ENCODE data around the gene SLC25A17. TPM values are rescaled to one million over a fixed set of nuclear protein-coding genes. Genes with fewer than 3 reads are reported as not detected.
A peak's percentile ranks its signal among the peaks of the same experiment; 100 is the strongest.
"Not testable (repeated sequence)": the region's sequence is repeated elsewhere in the genome, so short reads cannot be mapped to it uniquely, and the experiment has no call there.

Gene SLC25A17, protein sequence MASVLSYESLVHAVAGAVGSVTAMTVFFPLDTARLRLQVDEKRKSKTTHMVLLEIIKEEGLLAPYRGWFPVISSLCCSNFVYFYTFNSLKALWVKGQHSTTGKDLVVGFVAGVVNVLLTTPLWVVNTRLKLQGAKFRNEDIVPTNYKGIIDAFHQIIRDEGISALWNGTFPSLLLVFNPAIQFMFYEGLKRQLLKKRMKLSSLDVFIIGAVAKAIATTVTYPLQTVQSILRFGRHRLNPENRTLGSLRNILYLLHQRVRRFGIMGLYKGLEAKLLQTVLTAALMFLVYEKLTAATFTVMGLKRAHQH
- total RNA-seq (2014; rRNA removed; shearing (Covaris generic)), result 37.0 and 37.9 TPM in 2 replicates

DNA sequence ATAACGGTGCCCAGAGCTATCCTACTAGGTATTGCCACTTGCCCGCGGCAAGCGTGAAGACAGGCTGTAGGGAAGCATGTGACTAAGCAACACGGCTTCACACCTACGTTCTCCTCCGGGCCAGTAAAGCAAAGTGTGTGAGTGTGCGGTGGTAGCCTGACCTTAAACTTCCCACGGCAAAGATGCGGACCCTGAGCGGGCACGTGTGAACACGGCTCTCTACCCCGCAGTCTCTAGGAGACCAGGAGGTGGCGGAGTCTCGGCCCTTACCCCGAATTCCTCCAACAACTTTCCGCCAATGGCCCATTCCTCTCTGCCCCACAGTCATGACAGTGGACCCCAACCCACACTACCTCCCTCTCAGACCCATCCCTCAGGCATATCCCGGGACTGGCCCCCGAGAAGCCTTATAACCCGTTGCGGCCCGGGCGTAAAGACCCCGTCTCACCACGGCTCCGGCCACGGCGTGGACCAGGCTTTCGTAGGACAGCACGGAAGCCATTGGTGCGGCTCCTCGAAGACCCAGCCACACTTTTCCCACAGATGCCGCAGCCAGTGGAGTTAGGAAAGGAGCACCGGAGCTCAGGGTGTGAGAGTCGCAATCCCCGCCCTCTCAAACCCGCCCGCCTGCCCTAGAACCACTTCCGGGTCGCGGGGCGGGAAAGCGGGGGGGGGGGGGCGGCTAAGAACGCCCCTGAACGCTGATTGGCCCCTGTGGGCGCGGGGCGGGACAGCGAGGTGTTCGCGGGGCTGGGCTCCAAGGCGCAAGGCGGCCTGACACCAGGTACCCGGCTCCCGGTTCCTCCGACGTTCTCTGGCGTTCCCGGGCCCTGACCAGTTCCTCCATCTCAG is at the start of gene SLC25A17:
SLC25A17 (minus strand) TSS at position 600 of the 852 bp plus-strand sequence; CDS start at position 502, 98 bp downstream.
- H3K36me3 ChIP-seq, result peaks cover 9% of the 10 kb centered on the region
- no peaks in the 10 kb centered on the region for H3K27me3 ChIP-seq
- peak within 1 kb of the TSS; percentile 99 for H3K4me3 ChIP-seq
- DNase-seq, result peak; percentile 81 to 89
- no peaks in the 10 kb centered on the region for H3K9me3 ChIP-seq (replicated peaks)
- H3K27ac ChIP-seq, result peak within 1 kb of the TSS; percentile 73
- peaks cover 8% of the 10 kb centered on the region for H3K4me1 ChIP-seq

DNA sequence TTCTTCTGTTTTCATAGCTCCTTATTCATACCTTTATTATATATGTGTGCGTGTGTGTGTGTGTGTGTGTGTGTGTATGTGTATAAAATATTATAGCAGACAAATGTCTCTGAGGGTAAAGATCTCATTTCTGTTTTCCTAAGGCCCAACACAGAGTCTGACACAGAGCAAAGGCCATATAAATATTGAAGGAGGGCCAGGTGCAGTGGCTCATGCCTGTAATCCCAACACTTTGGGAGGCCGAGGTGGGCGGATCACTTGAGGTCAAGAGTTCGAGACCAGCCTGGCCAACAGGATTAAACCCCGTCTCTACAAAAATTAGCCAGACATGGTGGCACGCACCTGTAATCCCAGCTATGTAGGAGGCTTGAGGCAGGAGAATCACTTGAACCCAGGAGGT is 49.2 kb upstream of the SLC25A17 start:
- H3K4me1 ChIP-seq; H3K36me3 ChIP-seq; H3K4me3 ChIP-seq; DNase-seq; H3K27me3 ChIP-seq; H3K27ac ChIP-seq; H3K9me3 ChIP-seq (replicated peaks): not testable (repeated sequence)

DNA sequence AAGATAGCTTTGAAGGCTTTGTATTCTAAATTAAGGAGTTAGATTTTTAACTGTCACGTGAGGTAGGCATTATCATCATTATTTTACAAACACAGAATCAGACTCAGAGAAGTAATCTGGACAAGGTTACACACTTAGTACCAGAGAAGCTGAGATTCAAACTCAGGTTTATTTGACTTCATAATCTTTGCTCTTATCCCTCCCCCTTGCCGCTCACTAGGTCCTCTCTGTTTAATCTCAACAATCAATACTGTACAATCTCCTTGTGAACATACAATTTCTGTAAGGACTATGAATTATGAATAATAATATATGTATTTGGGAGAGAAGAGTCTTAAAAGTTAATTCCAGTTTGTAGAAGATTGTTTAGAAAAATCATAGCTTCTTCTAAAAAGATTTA is 48.0 kb upstream of the SLC25A17 start:
- no peaks in the 10 kb centered on the region for H3K27me3 ChIP-seq
- no peak for DNase-seq
- no peaks in the 10 kb centered on the region; the same call in none of the 2 replicates for H3K36me3 ChIP-seq
- no peaks in the 10 kb centered on the region for H3K9me3 ChIP-seq (replicated peaks)
- no peak overlapping the region for H3K4me3 ChIP-seq
- H3K27ac ChIP-seq, result no peak overlapping the region
- H3K4me1 ChIP-seq, result peaks cover 5% of the 10 kb centered on the region; the same call in 1 of the 2 replicates

DNA sequence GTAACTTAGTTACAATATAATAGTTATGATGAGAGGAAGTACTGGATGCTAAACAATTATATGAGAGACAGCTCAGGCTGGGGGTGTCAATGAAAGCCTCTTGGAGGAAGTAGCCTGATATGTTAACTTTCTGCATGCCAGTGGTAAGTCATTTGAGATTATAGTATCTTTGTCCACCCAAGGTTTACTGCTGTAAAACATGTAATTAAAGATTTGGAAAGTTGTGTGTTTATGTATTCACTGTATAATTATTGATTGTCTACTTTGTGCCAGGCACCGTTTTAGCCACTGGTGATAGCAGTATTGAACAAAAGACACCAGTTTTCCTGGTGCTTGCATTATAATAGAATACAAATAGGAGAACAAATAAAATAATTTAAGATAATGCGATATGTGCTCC is 43.4 kb upstream of the SLC25A17 start:
- no peak for DNase-seq
- Histone ChIP-seq H3K36me3 (no peaks in the 10 kb centered on the region; the same call in 1 of the 2 replicates), H3K9me3 (replicated peaks) (no peaks in the 10 kb centered on the region), H3K4me1 (peaks cover 5% of the 10 kb centered on the region; the same call in 1 of the 2 replicates), H3K27me3 (no peaks in the 10 kb centered on the region), H3K27ac (no peak overlapping the region), H3K4me3 (no peak overlapping the region)

DNA sequence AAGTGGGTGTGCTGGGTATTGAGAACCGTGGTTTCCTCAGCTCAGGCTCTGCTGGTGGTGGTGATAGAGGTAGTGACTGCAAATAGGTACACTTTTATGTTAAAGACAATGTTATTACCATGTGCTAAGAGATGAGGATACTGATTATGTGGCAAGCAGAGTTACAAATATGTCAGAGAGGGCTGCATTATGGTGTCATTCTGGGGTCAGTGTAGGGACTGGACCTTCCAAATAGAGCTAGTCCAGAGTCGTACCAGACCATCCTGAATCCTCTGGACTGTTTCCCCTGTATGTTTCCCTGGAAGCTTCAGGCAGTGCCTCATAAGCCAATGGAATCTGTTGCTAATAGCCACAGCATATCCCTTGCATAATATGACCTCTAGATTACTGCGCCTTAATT is 42.9 kb upstream of the SLC25A17 start, which contains the start of gene DNAJB7:
DNAJB7 (minus strand) TSS at position 101 of the 400 bp plus-strand sequence. CDS start 119 bp downstream, outside the sequence.
- H3K4me1 ChIP-seq, result peaks cover 5% of the 10 kb centered on the region; the same call in 1 of the 2 replicates
- DNase-seq, result no peak

DNA sequence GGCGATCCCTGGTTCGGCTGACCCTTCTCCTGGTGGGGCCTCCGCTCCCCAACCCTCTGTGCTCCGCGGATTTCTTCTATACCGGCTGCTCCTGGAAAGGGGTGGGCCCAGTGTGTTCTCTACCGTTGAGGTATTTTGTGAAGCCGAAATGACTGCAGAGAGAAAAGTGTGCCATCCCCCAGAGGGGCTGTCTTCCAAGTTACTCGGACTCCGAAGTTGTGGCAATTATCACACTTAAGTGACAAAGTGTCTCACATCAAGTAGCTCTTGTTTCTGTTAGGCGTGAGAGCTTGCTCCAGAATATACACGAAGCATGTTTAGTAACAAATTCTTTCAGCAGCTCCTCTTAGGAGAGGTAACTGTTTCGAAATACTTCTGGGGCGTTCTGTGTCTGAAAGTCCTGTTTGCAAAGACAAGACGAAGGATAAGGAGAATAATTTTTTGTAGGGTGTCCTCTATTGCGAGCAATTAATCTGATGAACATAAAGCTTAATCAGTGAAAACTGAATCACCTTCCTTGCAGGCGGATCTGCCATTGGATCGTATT is 38.2 kb upstream of the SLC25A17 start:
- no peak for DNase-seq
- peak overlapping the region; percentile 81 for H3K4me3 ChIP-seq
- no peaks in the 10 kb centered on the region for H3K27me3 ChIP-seq
- peaks cover 6% of the 10 kb centered on the region; the same call in 1 of the 2 replicates for H3K4me1 ChIP-seq
- peak overlapping the region; percentile 99 for H3K27ac ChIP-seq
- H3K9me3 ChIP-seq (replicated peaks), result no peaks in the 10 kb centered on the region
- peaks cover 5% of the 10 kb centered on the region for H3K36me3 ChIP-seq

More for the DNA sequence above, 42.9 kb upstream of the SLC25A17 start, which contains the start of gene DNAJB7:
- Histone ChIP-seq H3K4me3 (no peak within 1 kb of the TSS), H3K27ac (no peak within 1 kb of the TSS), H3K36me3 (no peaks in the 10 kb centered on the region; the same call in 1 of the 2 replicates), H3K9me3 (replicated peaks) (no peaks in the 10 kb centered on the region), H3K27me3 (no peaks in the 10 kb centered on the region)

DNA sequence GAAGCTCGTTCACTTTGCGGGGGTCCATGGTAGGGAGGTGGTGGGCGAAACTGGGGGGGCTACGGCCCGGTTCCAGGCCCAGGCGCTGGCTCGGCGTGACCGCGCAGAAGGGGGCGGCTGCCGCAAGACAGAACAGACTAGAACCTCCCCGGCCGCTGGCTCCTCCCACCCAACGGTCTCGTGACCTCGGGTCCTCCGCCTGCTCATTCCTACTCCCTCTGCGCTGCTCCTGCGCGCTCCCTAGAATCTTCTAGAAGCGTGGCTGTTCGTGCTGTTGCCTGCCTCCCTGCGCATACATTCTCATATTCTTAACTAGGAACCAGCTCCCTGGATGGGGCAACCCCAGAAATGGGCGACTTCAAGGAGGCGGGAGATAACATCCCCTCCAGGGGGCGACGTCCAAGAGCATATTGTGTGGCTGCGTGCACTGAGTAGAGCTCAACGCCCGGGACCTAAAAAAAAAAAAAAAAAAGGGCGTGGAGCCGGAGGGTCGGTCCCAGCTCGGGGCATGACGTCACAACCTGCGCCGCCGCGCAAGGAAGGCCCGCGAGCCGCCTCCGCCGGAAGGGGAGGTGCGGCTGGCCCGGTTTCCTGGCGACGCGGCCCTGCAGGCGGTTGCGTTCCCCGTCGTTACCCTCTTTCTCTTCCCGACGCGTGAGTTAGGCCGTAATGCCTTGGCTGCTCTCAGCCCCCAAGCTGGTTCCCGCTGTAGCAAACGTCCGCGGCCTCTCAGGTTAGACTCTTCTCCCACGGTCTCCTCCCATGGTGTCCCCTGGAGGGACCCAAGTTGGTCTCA is 37.6 kb upstream of the SLC25A17 start, which contains the start of the genes ST13 and XPNPEP3:
ST13 (minus strand) TSS at position 127 of the 796 bp plus-strand sequence; CDS start at position 28, 99 bp downstream.
XPNPEP3 (plus strand) TSS at position 636 of the 796 bp plus-strand sequence; CDS start at position 670, 34 bp downstream.
- H3K4me3 ChIP-seq, result peak within 1 kb of the TSS; percentile 81
- H3K9me3 ChIP-seq (replicated peaks), result no peaks in the 10 kb centered on the region
- peaks cover 5% of the 10 kb centered on the region for H3K36me3 ChIP-seq
- peak; percentile 97 for DNase-seq
- H3K27me3 ChIP-seq, result no peaks in the 10 kb centered on the region
- H3K4me1 ChIP-seq, result peaks cover 6% of the 10 kb centered on the region; the same call in 1 of the 2 replicates
- H3K27ac ChIP-seq, result peak within 1 kb of the TSS; percentile 99

DNA sequence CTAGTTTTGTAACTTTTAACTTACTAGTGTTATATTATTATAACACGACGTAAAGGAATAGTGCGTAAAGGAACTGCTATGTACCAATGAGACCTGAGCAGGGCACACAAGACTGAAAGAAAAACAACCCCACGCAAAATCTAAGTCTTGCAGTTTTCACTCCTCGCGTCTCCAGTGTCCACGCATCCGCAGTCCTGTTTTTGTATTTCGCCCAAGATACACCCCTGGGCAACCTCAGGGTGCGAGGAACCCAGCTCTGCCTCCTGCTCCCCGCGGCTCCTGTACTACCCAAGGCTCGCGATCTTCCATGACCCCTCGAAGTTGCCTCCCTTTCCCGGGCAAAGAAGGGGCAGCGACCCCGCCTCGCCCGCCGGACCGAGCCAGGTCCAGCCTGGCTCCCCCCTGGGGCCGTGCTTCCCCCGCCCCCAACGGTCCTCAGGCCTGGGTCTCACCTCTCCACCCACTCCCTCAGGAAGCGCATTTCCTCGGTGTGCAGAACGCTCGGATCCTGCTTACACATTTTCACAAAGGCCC is 36.9 kb upstream of the SLC25A17 start:
- no peaks in the 10 kb centered on the region for H3K9me3 ChIP-seq (replicated peaks)
- H3K4me1 ChIP-seq, result peaks cover 6% of the 10 kb centered on the region; the same call in 1 of the 2 replicates
- H3K4me3 ChIP-seq, result peak overlapping the region; percentile 81
- DNase-seq, result peak; percentile 35 to 49
- peaks cover 5% of the 10 kb centered on the region; the same call in 1 of the 2 replicates for H3K36me3 ChIP-seq
- peak overlapping the region; percentile 99 for H3K27ac ChIP-seq
- no peaks in the 10 kb centered on the region for H3K27me3 ChIP-seq

DNA sequence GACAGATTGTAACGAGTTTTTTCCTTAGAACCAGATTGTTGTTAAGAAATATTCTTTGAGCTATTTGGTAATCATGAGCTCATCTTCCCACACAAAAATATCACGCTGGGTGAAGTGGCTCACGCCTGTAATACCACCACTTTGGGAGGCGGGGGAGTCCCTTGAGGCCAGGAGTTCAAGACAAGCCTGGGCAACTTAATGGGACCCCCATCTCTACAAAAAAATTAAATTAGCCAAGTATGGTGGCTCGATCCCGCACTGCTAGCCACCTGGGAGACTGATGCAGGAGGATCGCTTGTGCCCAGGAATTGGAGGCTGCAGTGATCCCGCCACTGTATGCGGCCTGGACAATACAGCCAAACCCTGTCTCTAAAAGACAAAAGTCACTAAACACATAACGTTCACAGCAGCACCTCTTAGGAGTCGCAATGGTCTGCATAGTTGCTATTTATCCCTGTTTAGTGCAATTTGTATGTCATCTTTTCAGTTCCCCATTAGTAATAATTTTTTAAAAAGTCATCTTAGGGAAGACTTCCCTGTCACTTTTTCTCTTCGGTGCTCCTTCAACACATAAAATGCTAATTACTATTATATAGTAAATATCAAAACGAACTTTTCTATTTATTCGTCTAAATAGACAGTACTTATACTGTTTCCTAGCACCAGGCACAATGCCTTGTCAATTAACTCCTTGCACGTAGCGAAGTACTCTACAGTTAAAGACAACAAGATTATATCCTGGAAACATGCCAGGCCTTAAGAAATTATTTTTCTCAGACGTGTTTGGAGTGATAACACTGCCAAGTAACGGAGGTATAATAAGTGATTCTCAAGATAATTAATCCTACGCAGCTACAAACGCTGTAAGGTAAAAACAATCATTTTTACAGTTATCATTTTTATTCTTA is 36.2 kb upstream of the SLC25A17 start:
- DNase-seq, result peak in 1 of 2 experiments; percentile 5
- Histone ChIP-seq H3K27me3 (no peaks in the 10 kb centered on the region), H3K27ac (peak overlapping the region; percentile 99; the same call in 1 of the 2 replicates)

DNA sequence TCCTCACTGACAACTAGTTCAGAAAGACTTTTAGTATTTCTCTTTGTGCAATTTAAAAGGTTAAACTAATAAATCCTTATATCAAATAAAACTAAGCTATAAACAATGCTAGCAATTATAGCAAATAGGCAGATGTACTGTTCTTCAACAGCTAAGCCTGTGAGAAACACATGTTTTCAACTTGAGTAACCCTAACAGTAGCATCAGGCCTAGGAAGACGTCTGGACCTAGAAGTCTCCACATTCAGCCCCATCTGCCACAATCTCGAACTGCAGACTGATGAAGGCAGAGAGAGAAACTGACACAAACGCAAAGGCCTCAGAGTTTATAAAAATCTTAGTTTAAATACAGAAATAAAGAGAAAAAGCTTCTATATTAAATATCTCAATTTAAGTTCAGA is 34.8 kb upstream of the SLC25A17 start:
- Histone ChIP-seq H3K9me3 (replicated peaks) (no peaks in the 10 kb centered on the region), H3K36me3 (peaks cover 16% of the 10 kb centered on the region), H3K4me3 (no peak overlapping the region), H3K27me3 (no peaks in the 10 kb centered on the region), H3K4me1 (peaks cover 6% of the 10 kb centered on the region; the same call in 1 of the 2 replicates), H3K27ac (no peak overlapping the region)
- DNase-seq, result peak in 1 of 2 experiments; percentile 4

More for the DNA sequence above, 36.2 kb upstream of the SLC25A17 start:
- Histone ChIP-seq H3K9me3 (replicated peaks) (no peaks in the 10 kb centered on the region), H3K4me3 (peak overlapping the region; percentile 81), H3K4me1 (peaks cover 6% of the 10 kb centered on the region; the same call in 1 of the 2 replicates), H3K36me3 (peaks cover 5% of the 10 kb centered on the region)

DNA sequence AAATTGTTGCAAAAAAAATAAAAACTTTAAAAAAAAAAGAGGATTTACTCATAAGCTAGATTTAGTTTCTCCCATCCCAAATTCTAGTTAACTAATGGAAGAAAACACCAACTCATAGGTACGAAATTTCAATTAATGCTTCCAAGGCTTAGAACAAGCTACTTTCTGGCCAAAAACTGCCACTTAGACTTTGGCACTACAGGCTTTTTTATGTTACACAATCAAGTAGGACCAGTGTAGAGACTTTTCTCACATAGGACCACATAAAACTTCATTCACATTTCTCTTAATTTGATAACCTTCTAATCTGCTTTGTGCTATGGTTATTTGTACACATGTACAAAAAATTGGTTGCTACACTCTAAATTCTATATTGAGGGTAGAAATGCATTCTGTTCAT is 34.2 kb upstream of the SLC25A17 start:
- Histone ChIP-seq H3K36me3 (peaks cover 23% of the 10 kb centered on the region), H3K9me3 (replicated peaks) (no peaks in the 10 kb centered on the region), H3K4me3 (no peak overlapping the region), H3K4me1 (peaks cover 6% of the 10 kb centered on the region; the same call in 1 of the 2 replicates), H3K27me3 (no peaks in the 10 kb centered on the region), H3K27ac (no peak overlapping the region)
- no peak for DNase-seq

DNA sequence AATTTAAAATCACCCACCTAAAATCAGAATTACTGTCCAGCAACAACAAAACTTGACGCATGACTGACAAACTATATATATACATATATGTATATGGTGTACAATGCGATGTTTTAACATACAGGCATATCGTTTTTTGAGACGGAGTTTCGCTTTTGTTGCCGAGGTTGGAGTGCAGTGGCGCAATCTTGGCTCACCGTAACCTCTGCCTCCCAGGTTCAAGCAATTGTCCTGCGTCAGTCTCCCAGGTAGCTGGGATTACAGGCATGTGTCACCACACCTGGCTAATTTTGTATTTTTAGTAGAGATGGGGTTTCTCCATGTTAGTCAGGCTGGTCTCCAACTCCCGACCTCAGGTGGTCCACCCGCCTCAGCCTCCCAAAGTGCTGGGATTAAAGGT is 26.7 kb upstream of the SLC25A17 start:
- H3K27ac ChIP-seq; H3K27me3 ChIP-seq; H3K4me3 ChIP-seq; H3K9me3 ChIP-seq (replicated peaks); H3K4me1 ChIP-seq; DNase-seq: not testable (repeated sequence)
- peaks cover 75% of the 10 kb centered on the region for H3K36me3 ChIP-seq

Measured in SJCRH30 (cell line).